HG03342 (cell line): ENCODE measurements around the gene AKAP8L.
A peak's percentile ranks its signal among the peaks of the same experiment; 100 is the strongest.
"Not testable (repeated sequence)": the region's sequence is repeated elsewhere in the genome, so short reads cannot be mapped to it uniquely, and the experiment has no call there.

ENCODE experiments used
- ATAC-seq: cut with Tn5 transposase; IDR thresholded peaks from one replicate; pipeline ENCODE4 v1.9.1; 2021; ENCODE audit warnings: mild to moderate bottlenecking, moderate library complexity; ENCODE audit not compliant: unreplicated experiment

Gene AKAP8L

GRCh38 chr19:15360015-15360414, 58.8 kb downstream of the AKAP8L start:
- ATAC-seq: not testable (repeated sequence)

GRCh38 chr19:15358918-15359317, 59.9 kb downstream of the AKAP8L start:
- ATAC-seq: no peak

DNA sequence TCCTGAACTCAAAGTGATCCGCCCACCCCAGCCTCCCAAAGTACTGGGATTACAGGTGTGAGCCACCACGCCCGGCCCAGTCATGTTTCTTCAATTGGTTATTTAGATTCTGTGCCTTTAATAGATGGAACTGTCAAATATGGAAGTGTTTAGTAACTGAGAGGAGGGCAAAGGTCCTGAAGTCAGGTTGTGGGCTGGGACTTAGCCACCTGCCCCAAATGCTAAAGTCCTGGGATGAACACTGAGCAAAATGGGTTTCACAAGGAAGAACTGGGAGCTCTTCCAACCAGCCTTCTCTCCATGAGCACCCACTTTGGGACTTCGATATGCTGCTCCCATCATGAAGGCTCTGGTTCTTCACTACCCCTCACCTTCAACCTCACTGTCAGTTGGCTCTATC, 60.9 kb downstream of the AKAP8L start:
- no peak for ATAC-seq

DNA sequence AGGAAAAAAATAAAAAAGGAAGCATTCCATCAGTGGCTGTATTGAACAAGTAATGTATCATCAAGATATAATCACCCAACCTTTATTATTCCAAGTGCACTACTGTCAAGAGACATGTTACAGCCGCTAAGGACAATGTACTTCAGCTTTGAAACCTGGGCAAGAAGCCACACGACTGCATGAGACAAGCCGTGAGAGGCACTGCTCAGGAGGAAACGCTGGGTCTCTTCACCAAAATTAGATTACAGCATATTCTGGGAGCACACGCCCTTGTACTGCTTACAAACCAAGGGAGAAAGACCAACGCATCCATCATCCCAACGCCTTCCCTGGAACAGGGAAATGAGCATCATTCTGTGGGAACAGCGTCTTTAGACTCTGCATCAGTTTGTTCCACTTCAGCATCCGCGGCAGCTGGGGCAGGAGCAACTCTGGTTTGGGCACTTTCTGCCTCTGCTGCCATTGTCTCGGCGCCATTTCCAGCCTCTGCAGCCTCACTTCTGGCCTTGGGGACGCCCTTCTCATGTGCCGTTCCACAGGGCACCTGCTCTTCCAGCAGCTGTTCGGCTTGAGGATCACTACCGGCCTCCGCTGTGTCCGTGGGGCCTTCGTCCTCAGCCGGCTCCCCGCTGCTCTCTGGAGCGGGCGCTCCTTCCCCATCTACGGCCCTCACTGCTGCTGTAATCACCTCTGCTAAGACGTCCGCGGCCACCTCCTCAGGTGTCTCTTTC, 64.1 kb downstream of the AKAP8L start:
- no peak for ATAC-seq

- no peak for ATAC-seq
These were observed 64.9 kb downstream of the AKAP8L start for GRCh38 chr19:15353908-15354307.

DNA sequence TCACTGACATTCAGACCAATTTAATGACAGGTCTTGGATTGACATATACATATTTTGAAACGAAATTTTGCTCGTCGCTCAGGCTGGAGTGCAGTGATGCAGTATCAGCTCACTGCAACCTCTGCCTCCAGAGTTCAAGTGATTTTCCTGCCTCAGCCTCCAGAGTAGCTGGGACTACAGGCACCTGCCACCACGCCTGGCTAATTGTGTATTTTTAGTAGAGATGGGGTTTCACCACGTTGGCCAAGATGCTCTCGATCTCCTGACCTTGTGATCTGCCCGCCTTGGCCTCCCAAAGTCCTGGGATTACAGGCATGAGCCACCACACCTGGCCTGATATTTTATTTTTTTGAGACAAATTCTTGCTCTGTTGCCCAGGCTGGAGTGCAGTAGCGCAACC, 66.3 kb downstream of the AKAP8L start:
- not testable (repeated sequence) for ATAC-seq

DNA sequence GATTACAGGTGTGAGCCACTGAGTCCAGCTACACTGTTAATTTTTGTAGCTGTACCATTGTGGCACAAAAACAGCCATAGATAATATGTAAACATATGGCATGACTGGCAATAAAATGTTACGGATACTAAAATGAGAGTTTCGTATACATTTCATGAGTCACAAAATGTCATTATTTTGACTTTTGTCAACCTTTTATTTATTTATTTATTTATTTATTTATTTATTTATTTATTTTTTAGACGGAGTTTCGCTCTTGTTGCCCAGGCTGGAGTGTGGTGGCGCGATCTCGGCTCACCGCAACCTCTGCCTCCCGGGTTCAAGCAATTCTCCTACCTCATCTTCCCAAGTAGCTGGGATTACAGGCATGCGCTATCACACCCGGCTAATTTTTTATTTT, 77.5 kb downstream of the AKAP8L start:
- not testable (repeated sequence) for ATAC-seq

GRCh38 chr19:15340086-15340485, 78.7 kb downstream of the AKAP8L start:
- no peak for ATAC-seq

GRCh38 chr19:15337202-15337601, 81.6 kb downstream of the AKAP8L start:
- ATAC-seq: no peak

GRCh38 chr19:15335992-15336391, 82.8 kb downstream of the AKAP8L start:
- ATAC-seq: not testable (repeated sequence)

DNA sequence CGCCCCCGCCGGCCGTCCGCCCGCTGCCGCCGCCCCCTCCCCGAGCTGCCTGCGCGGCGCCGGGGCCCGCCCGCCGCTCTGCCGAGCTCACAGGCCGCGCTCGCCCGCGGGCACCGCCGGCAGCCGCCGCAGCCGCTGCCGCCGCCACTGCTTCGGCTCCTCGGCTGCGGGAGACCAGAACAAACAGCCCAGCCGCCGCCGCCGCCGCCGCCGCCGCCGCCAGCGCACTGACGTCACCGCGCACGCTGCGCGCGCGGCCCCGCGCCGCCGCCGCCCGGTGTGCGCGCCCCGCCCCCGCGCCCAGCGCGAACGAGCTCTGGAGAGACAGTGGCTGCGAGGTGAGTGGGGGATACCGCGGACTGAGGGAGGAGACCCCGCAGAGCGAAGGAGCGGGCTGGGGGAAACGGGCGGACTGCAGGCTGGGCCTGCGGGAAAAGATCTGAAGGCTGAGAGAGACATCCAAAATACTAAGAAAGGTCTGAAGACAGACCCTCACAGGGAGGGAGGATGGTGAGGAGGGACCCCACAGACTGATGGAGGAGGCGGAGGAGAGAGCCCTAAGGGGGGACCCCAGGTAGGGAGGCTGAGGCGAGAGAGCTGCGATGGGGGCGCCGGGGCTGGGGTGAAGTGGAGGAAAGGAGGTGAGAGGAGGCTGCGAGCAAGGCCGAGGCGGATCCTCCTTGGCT, 86.3 kb downstream of the AKAP8L start, which contains the start of gene BRD4:
Gene BRD4, minus strand, starts transcription at position 229 of the 686 bp plus-strand sequence. CDS start 59,440 bp downstream, outside the sequence.
- peak; percentile 47 for ATAC-seq

GRCh38 chr19:15331419-15332310, 87.1 kb downstream of the AKAP8L start:
- peak; percentile 33 for ATAC-seq

GRCh38 chr19:15330801-15331418, 87.9 kb downstream of the AKAP8L start:
- no peak for ATAC-seq
